ENCODE data around the gene PHGDH. TPM values are rescaled to one million over a fixed set of nuclear protein-coding genes. Genes with fewer than 3 reads are reported as not detected.

The PHGDH gene
- total RNA-seq, 1 donor from 2014 or later: 280 TPM

DNA sequence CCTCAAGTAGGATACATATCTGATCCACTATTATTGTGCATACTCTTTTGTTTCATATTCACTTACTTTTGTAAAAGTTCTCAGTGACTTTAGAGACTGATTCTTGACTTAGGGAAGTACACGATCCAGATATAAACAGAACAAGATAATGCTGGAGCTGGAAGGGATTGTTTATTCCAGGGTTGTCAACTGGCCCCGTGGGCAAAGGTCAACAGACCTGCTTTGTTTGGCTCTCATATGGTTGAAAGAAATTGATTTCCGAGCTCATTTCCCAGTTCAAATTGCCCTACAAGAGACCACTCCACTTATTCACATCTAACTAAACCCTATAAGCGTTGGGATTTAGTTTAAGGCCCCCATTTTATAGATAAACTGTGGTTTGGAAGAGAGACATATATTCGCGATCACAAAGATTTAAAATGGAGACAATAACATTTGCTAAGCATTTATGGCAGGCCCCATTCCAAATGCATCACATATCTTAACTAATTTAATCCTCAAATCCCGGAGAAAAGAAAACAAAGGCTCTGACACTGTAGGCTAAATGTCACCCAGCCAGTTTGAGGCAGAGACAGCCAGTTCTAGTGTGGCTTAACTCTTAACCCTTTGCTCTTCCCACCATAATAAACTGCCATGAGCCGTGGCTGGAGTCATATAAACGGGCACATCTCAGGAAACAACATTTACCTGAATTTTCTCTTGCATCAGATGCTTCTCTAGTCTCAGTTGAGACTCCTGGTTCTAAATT, 78.9 kb downstream of the PHGDH start:
- H3K4me1 Mint-ChIP-seq (ENCODE audit: low read depth, unreplicated experiment): peaks cover 4% of the 10 kb centered on the region
- no peaks in the 10 kb centered on the region for H3K9me3 Mint-ChIP-seq (ENCODE audit: unreplicated experiment)
- TF ChIP-seq CTCF (IDR thresholded peaks at IDR 0.05; ENCODE audit: partially characterized antibody, unreplicated experiment): no peak
- no peaks in the 10 kb centered on the region for H3K36me3 Mint-ChIP-seq (ENCODE audit: unreplicated experiment)
- H3K4me3 Mint-ChIP-seq (ENCODE audit: unreplicated experiment): no peak overlapping the region
- peaks cover 3% of the 10 kb centered on the region for H3K27me3 Mint-ChIP-seq (ENCODE audit: unreplicated experiment)
- no peak overlapping the region for H3K27ac Mint-ChIP-seq (ENCODE audit: unreplicated experiment)
- DNase-seq: no peak

- DNase-seq: no peak
- H3K27ac Mint-ChIP-seq (ENCODE audit: unreplicated experiment): no peak overlapping the region
- peaks cover 3% of the 10 kb centered on the region for H3K27me3 Mint-ChIP-seq (ENCODE audit: unreplicated experiment)
- no peak overlapping the region for H3K4me3 Mint-ChIP-seq (ENCODE audit: unreplicated experiment)
- no peaks in the 10 kb centered on the region for H3K36me3 Mint-ChIP-seq (ENCODE audit: unreplicated experiment)
- H3K4me1 Mint-ChIP-seq (ENCODE audit: low read depth, unreplicated experiment): peaks cover 4% of the 10 kb centered on the region
- no peaks in the 10 kb centered on the region for H3K9me3 Mint-ChIP-seq (ENCODE audit: unreplicated experiment)
- TF ChIP-seq CTCF (IDR thresholded peaks at IDR 0.05; ENCODE audit: partially characterized antibody, unreplicated experiment): no peak
Measured at GRCh38 chr1:119791377-119791776, 79.6 kb downstream of the PHGDH start.

Other genes with a start within 250 kb of the PHGDH start
- gene HSD3B1, start 204.7 kb upstream of the PHGDH start, total RNA-seq (ENCODE audit: unreplicated experiment): not detected
- gene ZNF697, start 63.7 kb upstream of the PHGDH start, total RNA-seq (ENCODE audit: unreplicated experiment): 41.9 TPM
- gene HMGCS2, start 57.0 kb downstream of the PHGDH start, total RNA-seq (ENCODE audit: unreplicated experiment): not detected
- not detected for gene REG4, start 99.5 kb downstream of the PHGDH start, total RNA-seq (ENCODE audit: unreplicated experiment)
- gene ADAM30, start 184.6 kb downstream of the PHGDH start, total RNA-seq (ENCODE audit: unreplicated experiment): not detected

All from glutamatergic neuron (in vitro differentiated cells).